GM20000 (cell line): ENCODE measurements around the gene CTSA.

Experiments used
- DNase-seq: peaks from one replicate; pipeline ENCODE4 v3.0.0; 2012; ENCODE audit warnings: low spot score
- TF ChIP-seq, protein P1 (sequence below): IDR thresholded peaks from 2 replicates; pipeline ENCODE4 v1.5.1; 2012; ENCODE audit warnings: mild to moderate bottlenecking, control low read depth; ENCODE audit errors: extremely low read depth, missing control alignments

Gene CTSA

DNA sequence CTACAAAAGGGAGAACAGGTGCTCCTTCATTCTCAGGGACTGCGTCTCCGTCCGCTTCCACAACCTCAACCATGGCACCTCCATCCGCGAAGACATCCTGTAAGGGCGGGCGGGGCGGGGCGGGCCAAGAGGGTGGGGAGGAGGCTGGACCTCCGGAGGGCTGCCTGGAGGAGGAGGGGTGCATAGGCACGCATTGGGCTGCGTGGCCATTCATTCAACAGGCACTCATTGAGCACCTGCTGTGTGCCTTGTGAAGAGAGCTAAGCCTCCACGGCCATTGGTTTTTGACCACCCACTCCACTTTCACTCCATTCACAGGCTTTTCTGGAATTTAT is 33.3 kb upstream of the CTSA start:
- TF ChIP-seq, protein P1, sequence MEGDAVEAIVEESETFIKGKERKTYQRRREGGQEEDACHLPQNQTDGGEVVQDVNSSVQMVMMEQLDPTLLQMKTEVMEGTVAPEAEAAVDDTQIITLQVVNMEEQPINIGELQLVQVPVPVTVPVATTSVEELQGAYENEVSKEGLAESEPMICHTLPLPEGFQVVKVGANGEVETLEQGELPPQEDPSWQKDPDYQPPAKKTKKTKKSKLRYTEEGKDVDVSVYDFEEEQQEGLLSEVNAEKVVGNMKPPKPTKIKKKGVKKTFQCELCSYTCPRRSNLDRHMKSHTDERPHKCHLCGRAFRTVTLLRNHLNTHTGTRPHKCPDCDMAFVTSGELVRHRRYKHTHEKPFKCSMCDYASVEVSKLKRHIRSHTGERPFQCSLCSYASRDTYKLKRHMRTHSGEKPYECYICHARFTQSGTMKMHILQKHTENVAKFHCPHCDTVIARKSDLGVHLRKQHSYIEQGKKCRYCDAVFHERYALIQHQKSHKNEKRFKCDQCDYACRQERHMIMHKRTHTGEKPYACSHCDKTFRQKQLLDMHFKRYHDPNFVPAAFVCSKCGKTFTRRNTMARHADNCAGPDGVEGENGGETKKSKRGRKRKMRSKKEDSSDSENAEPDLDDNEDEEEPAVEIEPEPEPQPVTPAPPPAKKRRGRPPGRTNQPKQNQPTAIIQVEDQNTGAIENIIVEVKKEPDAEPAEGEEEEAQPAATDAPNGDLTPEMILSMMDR: no peak
- DNase-seq: peak; percentile 76

DNA sequence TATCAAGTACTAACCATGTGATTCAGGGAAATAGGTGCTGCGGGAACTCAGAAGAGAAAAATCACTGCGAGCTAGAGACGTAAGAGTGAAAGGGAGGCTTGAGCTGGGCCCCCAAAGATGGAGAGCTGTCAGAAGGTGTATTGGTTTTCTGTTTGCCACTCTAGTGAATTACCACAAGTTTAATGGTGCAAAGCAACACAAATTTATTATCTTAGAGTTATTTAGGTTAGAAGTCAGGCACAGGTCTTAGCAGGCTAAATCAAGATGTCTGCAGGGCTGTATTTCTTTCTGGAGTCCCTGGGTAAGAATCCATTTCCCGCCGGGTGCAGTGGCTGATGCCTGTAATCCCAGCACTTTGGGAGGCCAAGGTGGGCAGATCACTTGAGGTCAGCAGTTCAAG is 31.2 kb upstream of the CTSA start:
- TF ChIP-seq, protein P1: no peak

DNA sequence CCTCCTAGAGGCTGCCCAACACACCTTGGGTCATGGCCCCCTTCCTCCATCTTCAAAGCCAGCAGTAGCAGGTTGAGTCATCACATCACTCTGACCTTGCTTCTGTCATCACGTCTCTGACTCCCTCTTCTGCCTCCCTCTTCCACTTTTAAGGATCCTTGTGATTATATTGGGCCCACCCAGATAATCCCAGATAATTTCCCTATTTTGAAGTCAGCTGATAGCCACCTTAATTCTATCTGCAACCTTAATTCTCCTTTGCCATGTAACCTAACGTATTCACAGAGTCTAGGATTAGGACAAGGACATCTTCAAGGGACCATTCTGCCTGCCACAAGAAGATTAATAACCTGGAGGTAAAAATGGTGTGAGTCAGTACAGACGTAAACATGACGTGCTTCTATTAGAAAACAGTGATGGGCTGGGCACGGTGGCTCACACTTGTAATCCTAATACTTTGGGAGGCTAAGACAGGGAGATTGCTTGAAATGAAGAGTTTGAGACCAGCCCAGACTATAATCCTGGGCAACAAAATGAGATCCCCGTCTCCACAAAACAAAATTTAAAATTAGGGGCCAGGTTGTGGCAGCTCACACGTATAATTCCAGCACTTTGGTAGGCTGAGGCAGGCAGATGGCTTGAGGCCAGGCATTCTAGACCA is 30.4 kb upstream of the CTSA start:
- TF ChIP-seq, protein P1: no peak
- no peak for DNase-seq

More for the DNA sequence above, 31.2 kb upstream of the CTSA start:
- no peak for DNase-seq

DNA sequence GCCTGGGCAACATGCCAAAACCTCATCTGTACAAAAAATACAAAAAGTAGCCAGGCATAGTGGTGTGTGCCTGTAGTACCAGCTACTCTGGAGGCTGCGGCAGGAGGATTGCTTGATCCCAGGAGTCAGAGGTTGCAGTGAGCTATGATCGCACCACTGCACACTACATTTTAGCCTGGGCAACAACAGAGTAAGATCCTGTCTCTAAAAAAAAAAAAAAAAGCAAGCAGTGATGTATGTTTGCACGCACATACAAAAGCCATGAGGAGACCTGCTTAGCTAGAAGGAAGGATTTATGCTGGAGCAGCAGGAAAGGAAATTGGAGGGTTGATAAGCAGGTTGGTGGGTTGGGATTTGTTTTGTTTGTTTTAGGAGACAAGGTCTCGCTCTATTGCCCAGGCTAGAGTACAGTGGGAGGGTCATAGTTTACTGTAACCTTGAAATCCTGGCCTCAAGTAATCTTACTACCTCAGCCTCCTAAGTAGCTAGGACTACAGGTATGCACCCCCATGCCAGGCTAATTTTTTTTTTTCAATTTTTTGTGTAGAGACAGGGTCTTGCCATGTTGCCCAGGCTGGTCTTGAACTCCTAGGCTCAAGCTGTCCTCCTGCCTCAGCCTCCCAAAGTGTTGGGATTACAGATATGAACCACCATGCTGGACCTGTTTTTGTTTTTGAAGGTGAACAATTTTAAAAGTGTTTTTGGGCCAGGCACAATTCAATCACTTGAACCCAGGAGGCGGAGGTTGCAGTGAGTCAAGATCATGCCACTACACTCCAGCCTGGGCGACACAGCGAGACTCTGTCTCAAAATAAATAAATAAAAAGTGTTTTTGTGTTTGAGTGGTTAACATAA is 29.7 kb upstream of the CTSA start:
- TF ChIP-seq, protein P1: no peak
- no peak for DNase-seq

GRCh38 chr20:45863543-45864470 is 27.3 kb upstream of the CTSA start:
- TF ChIP-seq, protein P1: no peak
- no peak for DNase-seq

DNA sequence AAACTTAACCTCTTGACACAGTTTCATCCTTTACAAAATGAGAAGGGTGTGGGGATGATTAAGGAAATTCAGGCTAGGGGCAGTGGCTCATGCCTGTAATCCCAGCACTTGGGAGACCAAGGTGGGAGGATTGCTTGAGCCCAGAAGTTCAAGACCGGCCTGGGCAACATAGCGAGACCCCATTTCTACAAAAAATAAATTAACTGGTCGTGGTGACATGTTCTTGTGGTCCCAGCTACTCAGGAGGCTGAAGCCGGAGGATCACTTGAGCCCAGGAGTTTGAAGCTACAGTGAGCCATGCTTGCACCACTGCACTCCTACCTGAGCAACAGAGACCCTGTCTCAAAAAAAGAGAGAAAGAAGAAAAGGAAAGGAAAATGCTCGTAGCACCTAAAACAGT is 24.7 kb upstream of the CTSA start:
- TF ChIP-seq, protein P1: no peak
- no peak for DNase-seq
